ENCODE data around the gene CT47B1. TPM values are rescaled to one million over a fixed set of nuclear protein-coding genes. Genes with fewer than 3 reads are reported as not detected.

CT47B1 gene
- total and polyA plus RNA-seq, 2 of the 4 experiments (the other 2 are of a cell fraction) = not detected

DNA sequence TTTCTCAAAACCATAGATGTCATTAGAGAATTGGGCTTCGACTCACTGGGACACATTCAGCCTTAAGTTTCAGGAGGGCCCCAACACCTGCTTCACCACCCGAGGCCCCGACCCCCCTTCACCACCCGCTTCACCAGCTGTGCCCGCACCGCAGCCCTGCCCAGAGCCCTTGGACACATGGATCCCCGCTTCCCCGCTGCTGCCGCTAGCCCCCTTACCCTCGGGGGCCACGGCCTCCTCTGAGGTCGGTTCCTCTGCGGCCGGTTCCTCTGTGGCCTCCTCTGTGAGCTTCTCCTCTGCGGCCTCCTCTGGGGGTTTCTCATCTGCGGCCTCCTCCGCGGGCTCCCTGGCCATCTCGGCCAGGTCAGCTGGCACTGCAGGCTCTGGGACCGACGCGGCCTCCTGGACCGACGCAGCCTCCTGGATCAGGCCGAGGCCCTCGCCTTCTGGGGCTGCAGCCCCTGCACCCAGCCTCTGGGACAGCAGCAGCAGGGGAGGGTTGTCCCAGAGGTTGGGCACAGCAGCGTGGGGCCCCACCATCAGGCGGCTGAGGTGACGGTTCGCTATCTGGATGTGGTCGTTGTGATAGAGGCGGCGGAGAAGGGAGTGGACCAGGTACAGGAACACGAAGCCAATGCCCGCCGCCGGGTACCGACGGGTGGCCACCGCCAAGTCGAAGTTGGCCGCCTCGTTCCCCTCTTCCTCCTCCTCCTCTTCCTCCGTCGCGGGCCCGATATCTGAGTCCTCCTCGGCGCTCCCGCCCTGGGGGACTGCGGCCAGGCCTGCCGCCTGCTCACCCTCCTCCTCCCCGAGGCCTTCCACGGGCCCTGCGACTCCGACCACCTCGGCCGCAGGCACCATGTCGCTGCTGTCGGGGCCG, 748 bp downstream of the CT47B1 start:
- no peak overlapping the region for H3K18ac ChIP-seq (ENCODE audit: low read depth, low read length)
- H2AFZ ChIP-seq (replicated peaks; ENCODE audit: low read length, poor library complexity) = no peak overlapping the region
- no peak overlapping the region for H3K23ac ChIP-seq (ENCODE audit: low read depth, low read length)
- WGBS, 2 experiments (ENCODE audit: extremely low coverage in 2 of 2, insufficient read length in 1 of 2) = 82% methylated on average over 15 of the region's 61 CpGs; no CpG with 5 or more reads in 1 of the 2 experiments
- no peak for ATAC-seq (ENCODE audit: low read depth)
- no peak overlapping the region for H2BK15ac ChIP-seq (ENCODE audit: low read depth, low read length)
- no peaks in the 10 kb centered on the region for H3K9me1 ChIP-seq (ENCODE audit: insufficient read depth, low read length)
- no peak overlapping the region for H2AK5ac ChIP-seq (ENCODE audit: low read depth, low read length)
- no peak for DNase-seq
- no peak overlapping the region for H3K27ac ChIP-seq (ENCODE audit: insufficient read depth, low read length)
- H4K8ac ChIP-seq (ENCODE audit: low read depth in 2 of 2, low read length in 2 of 2) = no peak overlapping the region
- H2BK20ac ChIP-seq (ENCODE audit: low read depth, low read length) = no peak overlapping the region
- no peak overlapping the region for H2BK120ac ChIP-seq (ENCODE audit: low read depth, low read length)
- dilution Hi-C loops (cut with HindIII; ENCODE audit: low sequenced_read_pairs, unreplicated experiment) (no loop called here), in situ Hi-C loops (cut with MboI; ENCODE audit: low sequenced_read_pairs) (no loop called here), intact Hi-C loops (cut with micrococcal nuclease) (no loop called here)
- H4K20me1 ChIP-seq (ENCODE audit: insufficient read depth, low read length) = no peaks in the 10 kb centered on the region
- H3K9me3 ChIP-seq (ENCODE audit: control insufficient read depth, insufficient read depth, low read length) = no peaks in the 10 kb centered on the region
- no peak overlapping the region for H2AK9ac ChIP-seq (replicated peaks; ENCODE audit: low read depth, low read length, poor library complexity)
- no peak overlapping the region for H3K4me2 ChIP-seq (ENCODE audit: low read depth, low read length)
- no peak overlapping the region for H4K91ac ChIP-seq (ENCODE audit: insufficient read depth, low read depth, low read length)
- H3K4me1 ChIP-seq (ENCODE audit: control insufficient read depth, insufficient read depth, low read length) = no peaks in the 10 kb centered on the region
- no peaks in the 10 kb centered on the region for H3K36me3 ChIP-seq (ENCODE audit: control insufficient read depth, insufficient read depth, low read length)
- H3K27me3 ChIP-seq (ENCODE audit: control insufficient read depth, insufficient read depth, low read length) = no peaks in the 10 kb centered on the region
- H3K4ac ChIP-seq (ENCODE audit: low read depth, low read length) = no peak overlapping the region
- CTCF ChIA-PET = no interaction called here
- BruUV-seq (replicated peaks) = no TSS peak
- no peak overlapping the region for H3K9ac ChIP-seq (ENCODE audit: low read depth, low read length)
- no peak overlapping the region for H3K56ac ChIP-seq (ENCODE audit: extremely low read depth, insufficient read depth, low read length)
- no peak overlapping the region for H3K4me3 ChIP-seq (ENCODE audit: insufficient read depth, low read depth, low read length)
- H4K5ac ChIP-seq (ENCODE audit: low read depth, low read length) = no peak overlapping the region
- no peak overlapping the region for H3K14ac ChIP-seq (replicated peaks; ENCODE audit: low read depth, low read length)
- POLR2A ChIA-PET (ENCODE audit: unreplicated experiment) = no interaction called here
- H2BK5ac ChIP-seq (ENCODE audit: low read depth, low read length, poor library complexity, severe bottlenecking) = no peak overlapping the region
- no peaks in the 10 kb centered on the region for H3K79me1 ChIP-seq (ENCODE audit: low read depth in 1 of 2, low read length in 2 of 2)
- TF ChIP-seq CHD1 (IDR thresholded peaks at IDR 0.05; ENCODE audit: low read depth, low read length) (no peak), FOS (IDR thresholded peaks at IDR 0.05; ENCODE audit: low read depth, low read length) (no peak), RAD21 (IDR thresholded peaks at IDR 0.05; ENCODE audit: low read length) (no peak), SMC3 (IDR thresholded peaks at IDR 0.05; ENCODE audit: low read depth, low read length) (no peak), POLR2A (IDR thresholded peaks at IDR 0.05; ENCODE audit: low read depth, low read length) (no peak), RFX5 (IDR thresholded peaks at IDR 0.05; ENCODE audit: low read depth, low read length) (no peak), CEBPB (IDR thresholded peaks at IDR 0.05; ENCODE audit: low read depth, low read length) (no peak), MAFK (IDR thresholded peaks at IDR 0.05; ENCODE audit: low read depth, low read length) (no peak), MAZ (IDR thresholded peaks at IDR 0.05; ENCODE audit: borderline replicate concordance, low read depth, low read length) (no peak), NFE2L2 (IDR thresholded peaks at IDR 0.05; ENCODE audit: low read depth, low read length) (no peak), RCOR1 (IDR thresholded peaks at IDR 0.05; ENCODE audit: insufficient replicate concordance, low read length) (no peak), MXI1 (IDR thresholded peaks at IDR 0.05; ENCODE audit: borderline replicate concordance, low read depth, low read length) (no peak)
- TF ChIP-seq, protein P1, sequence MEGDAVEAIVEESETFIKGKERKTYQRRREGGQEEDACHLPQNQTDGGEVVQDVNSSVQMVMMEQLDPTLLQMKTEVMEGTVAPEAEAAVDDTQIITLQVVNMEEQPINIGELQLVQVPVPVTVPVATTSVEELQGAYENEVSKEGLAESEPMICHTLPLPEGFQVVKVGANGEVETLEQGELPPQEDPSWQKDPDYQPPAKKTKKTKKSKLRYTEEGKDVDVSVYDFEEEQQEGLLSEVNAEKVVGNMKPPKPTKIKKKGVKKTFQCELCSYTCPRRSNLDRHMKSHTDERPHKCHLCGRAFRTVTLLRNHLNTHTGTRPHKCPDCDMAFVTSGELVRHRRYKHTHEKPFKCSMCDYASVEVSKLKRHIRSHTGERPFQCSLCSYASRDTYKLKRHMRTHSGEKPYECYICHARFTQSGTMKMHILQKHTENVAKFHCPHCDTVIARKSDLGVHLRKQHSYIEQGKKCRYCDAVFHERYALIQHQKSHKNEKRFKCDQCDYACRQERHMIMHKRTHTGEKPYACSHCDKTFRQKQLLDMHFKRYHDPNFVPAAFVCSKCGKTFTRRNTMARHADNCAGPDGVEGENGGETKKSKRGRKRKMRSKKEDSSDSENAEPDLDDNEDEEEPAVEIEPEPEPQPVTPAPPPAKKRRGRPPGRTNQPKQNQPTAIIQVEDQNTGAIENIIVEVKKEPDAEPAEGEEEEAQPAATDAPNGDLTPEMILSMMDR (conservative IDR thresholded peaks at IDR 0.05; ENCODE audit: low read depth, low read length) = no peak
- TF ChIP-seq, protein P2, sequence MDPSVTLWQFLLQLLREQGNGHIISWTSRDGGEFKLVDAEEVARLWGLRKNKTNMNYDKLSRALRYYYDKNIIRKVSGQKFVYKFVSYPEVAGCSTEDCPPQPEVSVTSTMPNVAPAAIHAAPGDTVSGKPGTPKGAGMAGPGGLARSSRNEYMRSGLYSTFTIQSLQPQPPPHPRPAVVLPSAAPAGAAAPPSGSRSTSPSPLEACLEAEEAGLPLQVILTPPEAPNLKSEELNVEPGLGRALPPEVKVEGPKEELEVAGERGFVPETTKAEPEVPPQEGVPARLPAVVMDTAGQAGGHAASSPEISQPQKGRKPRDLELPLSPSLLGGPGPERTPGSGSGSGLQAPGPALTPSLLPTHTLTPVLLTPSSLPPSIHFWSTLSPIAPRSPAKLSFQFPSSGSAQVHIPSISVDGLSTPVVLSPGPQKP (IDR thresholded peaks at IDR 0.05; ENCODE audit: borderline replicate concordance, low read depth, low read length) = no peak
- TF ChIP-seq, protein P3, sequence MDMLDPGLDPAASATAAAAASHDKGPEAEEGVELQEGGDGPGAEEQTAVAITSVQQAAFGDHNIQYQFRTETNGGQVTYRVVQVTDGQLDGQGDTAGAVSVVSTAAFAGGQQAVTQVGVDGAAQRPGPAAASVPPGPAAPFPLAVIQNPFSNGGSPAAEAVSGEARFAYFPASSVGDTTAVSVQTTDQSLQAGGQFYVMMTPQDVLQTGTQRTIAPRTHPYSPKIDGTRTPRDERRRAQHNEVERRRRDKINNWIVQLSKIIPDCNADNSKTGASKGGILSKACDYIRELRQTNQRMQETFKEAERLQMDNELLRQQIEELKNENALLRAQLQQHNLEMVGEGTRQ (IDR thresholded peaks at IDR 0.05; ENCODE audit: low read depth, low read length) = no peak
